DND-41 (cell line): ENCODE measurements around the gene EIPR1.
A peak's percentile ranks its signal among the peaks of the same experiment; 100 is the strongest.

ENCODE experiments used
- ATAC-seq: fragments of 200-7000 bp; cut with Tn5 transposase; 3 replicates; pipeline ENCODE4 v1.9.1; 2021; ENCODE audit warnings: low read depth; ENCODE audit not compliant: insufficient read depth
- DNase-seq: peaks from one replicate; pipeline ENCODE4 v3.0.0-alpha.2; 2020
- H2AFZ ChIP-seq: 2 replicates; pipeline ENCODE4 v1.6.0; 2012; ENCODE audit warnings: low read depth, low read length
- H3K27ac ChIP-seq: 2 replicates; pipeline ENCODE4 v1.5.1; 2012; ENCODE audit warnings: low read length, inconsistent platforms
- H3K27me3 ChIP-seq: fragments of 200-600 bp; sonication (generic); 2 replicates; pipeline ENCODE4 v1.6.0; 2012; ENCODE audit warnings: low read length, mild to moderate bottlenecking, inconsistent platforms; ENCODE audit not compliant: insufficient read depth, poor library complexity
- H3K36me3 ChIP-seq: 2 replicates; pipeline ENCODE4 v1.5.1; 2012; ENCODE audit warnings: low read length, inconsistent platforms; ENCODE audit not compliant: insufficient read depth
- H3K4me1 ChIP-seq: 2 replicates; pipeline ENCODE4 v1.5.1; 2012; ENCODE audit warnings: mild to moderate bottlenecking, low read length; ENCODE audit not compliant: insufficient read depth
- H3K4me2 ChIP-seq: 2 replicates; pipeline ENCODE4 v1.6.0; 2012; ENCODE audit warnings: mild to moderate bottlenecking, moderate library complexity, low read length, inconsistent platforms; ENCODE audit not compliant: insufficient read depth
- H3K4me3 ChIP-seq, 2 experiments: fragments of 200-600 bp in 1 of 2; shearing (Covaris generic) in 1 of 2; 2 replicates each; pipeline ENCODE4 v1.5.1; 2012 to 2016; ENCODE audit warnings: inconsistent platforms in 2 of 2, low read length in 2 of 2, mild to moderate bottlenecking in 2 of 2, low read depth in 1 of 2, moderate library complexity in 1 of 2
- H3K79me2 ChIP-seq: 2 replicates; pipeline ENCODE4 v1.6.0; 2012; ENCODE audit warnings: low read length, inconsistent platforms; ENCODE audit not compliant: insufficient read depth
- H3K9ac ChIP-seq: 2 replicates; pipeline ENCODE4 v1.6.0; 2012; ENCODE audit warnings: low read depth, mild to moderate bottlenecking, inconsistent platforms, low read length, moderate library complexity
- H3K9me3 ChIP-seq: 2 replicates; pipeline ENCODE4 v1.5.1; 2012; ENCODE audit warnings: low read length, moderate library complexity, mild to moderate bottlenecking, inconsistent platforms; ENCODE audit not compliant: insufficient read depth, severe bottlenecking
- H4K20me1 ChIP-seq: 2 replicates; pipeline ENCODE4 v1.6.0; 2012; ENCODE audit warnings: low read length; ENCODE audit not compliant: insufficient read depth
- CTCF ChIP-seq: IDR thresholded peaks from 2 replicates; pipeline ENCODE4 v1.5.1; 2012; ENCODE audit warnings: borderline replicate concordance, low read length, moderate library complexity, mild to moderate bottlenecking; ENCODE audit not compliant: poor library complexity, severe bottlenecking; ENCODE audit errors: extremely low read depth
- EZH2 ChIP-seq: IDR thresholded peaks from 3 replicates; pipeline ENCODE4 v1.6.1; 2012; ENCODE audit warnings: borderline replicate concordance, low read depth, mild to moderate bottlenecking, moderate library complexity, low read length, inconsistent platforms; ENCODE audit not compliant: severe bottlenecking

Gene EIPR1

GRCh38 chr2:3241971-3242746 lies 135.5 kb downstream of the EIPR1 start:
- Histone ChIP-seq H3K27ac (no peak overlapping the region), H3K36me3 (no peaks in the 10 kb centered on the region), H3K4me2 (no peak overlapping the region), H3K4me3 (no peak overlapping the region), H3K9ac (no peak overlapping the region), H3K4me1 (peaks cover 16% of the 10 kb centered on the region), H3K9me3 (no peaks in the 10 kb centered on the region), H4K20me1 (peaks cover 7% of the 10 kb centered on the region; the same call in 1 of the 2 replicates), H3K27me3 (peaks cover 11% of the 10 kb centered on the region), H3K79me2 (no peaks in the 10 kb centered on the region), H2AFZ (no peak overlapping the region)
- DNase-seq (no peak), ATAC-seq (peak; percentile 57)
- TF ChIP-seq CTCF: no peak
- no peak for TF ChIP-seq EZH2

GRCh38 chr2:3238951-3239841 lies 138.4 kb downstream of the EIPR1 start:
- no peak for ATAC-seq

GRCh38 chr2:3236300-3237045 lies 141.1 kb downstream of the EIPR1 start:
- Histone ChIP-seq H3K9me3 (no peaks in the 10 kb centered on the region), H3K27me3 (peaks cover 7% of the 10 kb centered on the region), H3K4me1 (no peaks in the 10 kb centered on the region), H2AFZ (no peak overlapping the region), H3K36me3 (no peaks in the 10 kb centered on the region), H3K27ac (no peak overlapping the region), H4K20me1 (peaks cover 7% of the 10 kb centered on the region; the same call in 1 of the 2 replicates), H3K79me2 (no peaks in the 10 kb centered on the region), H3K4me3 (no peak overlapping the region), H3K9ac (no peak overlapping the region), H3K4me2 (no peak overlapping the region)
- DNase-seq: no peak
- ATAC-seq: no peak
- TF ChIP-seq CTCF (no peak), EZH2 (no peak)

More at GRCh38 chr2:3238951-3239841, 138.4 kb downstream of the EIPR1 start:
- Histone ChIP-seq H4K20me1 (peaks cover 7% of the 10 kb centered on the region; the same call in 1 of the 2 replicates), H3K4me2 (no peak overlapping the region), H3K9me3 (no peaks in the 10 kb centered on the region), H3K4me1 (peaks cover 16% of the 10 kb centered on the region), H3K27ac (no peak overlapping the region), H3K4me3 (no peak overlapping the region), H3K27me3 (peaks cover 7% of the 10 kb centered on the region), H3K36me3 (no peaks in the 10 kb centered on the region), H3K79me2 (no peaks in the 10 kb centered on the region), H3K9ac (no peak overlapping the region), H2AFZ (no peak overlapping the region)
- DNase-seq: no peak
- no peak for TF ChIP-seq CTCF
- no peak for TF ChIP-seq EZH2
